ENCODE results near the gene TCFL5. TPM values are rescaled to one million over a fixed set of nuclear protein-coding genes. Genes with fewer than 3 reads are reported as not detected.

Gene TCFL5
- total and polyA plus RNA-seq, 2 donors (not counting 3 experiments of a cell fraction or from before 2014, with no cell fraction given) = 4.4 to 11.1 TPM

DNA sequence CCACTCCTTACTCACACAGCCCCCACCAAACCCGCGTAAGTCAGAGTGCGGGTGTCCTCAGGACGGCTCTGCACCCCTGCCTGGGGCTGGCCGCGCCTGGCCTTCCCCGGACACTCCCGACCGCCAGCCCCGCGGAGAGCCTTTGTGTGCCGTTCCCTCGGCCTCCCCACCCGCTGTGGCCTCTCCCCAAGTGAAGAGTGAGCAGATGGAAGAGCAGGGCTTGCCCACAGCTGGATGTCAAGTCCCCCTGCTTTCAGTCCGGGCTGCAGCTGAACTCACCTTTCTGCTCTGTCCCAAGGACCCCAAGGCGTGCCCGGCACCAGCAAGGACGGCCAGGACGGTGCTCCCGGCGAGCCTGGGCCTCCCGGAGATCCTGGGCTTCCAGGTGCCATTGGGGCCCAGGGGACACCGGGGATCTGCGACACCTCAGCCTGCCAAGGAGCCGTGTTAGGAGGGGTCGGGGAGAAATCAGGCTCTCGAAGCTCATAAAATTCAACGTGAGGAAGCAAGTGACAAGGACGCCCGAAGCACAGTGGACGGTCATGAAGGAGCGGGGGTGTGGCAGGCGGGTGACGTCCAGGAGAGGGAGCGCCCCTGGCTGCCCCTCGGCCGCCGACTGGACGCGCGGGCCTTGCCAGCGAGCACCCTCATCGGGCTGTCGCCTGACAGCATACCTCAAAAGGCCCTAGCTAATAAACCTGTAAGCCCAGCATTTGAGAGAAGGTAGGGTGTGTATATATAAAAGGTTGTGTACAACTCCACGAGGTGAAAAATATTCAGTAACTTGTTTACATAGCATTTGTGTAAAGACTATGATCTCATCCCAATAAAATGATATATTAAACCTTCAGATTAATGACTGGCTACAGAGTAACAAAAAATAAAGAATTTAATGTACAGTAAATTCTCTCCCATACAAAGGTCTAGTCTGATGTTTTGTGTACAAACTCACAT, 21.1 kb downstream of the TCFL5 start:
- FAIRE-seq = no peak
- dilution Hi-C loops (cut with MboI; ENCODE audit: extremely low pct_ligation_motif_present, low sequenced_read_pairs) = no loop called here
- no peaks in the 10 kb centered on the region for H3K4me1 ChIP-seq (ENCODE audit: control insufficient read depth, extremely low read depth, insufficient read depth, low read length)

DNA sequence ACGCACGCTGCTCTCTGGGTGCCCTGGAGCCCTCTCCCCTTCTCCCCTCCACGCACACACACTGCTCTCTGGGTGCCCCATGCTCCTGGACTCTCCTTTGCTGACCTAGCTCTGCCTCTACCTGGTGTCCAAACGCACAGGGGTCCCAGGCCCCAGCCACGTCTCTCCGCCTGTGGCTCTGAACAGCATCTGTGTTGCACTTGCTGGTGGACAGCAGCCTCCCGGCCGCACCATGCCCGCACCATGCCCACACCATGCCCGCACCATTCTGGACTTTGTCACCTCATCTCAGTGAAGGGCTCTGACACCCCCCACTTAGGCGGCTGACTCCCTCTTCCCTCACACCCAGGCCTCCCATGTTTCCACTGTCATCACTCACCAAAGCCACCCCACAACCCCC, 21.8 kb downstream of the TCFL5 start:
- no peak overlapping the region for H3K4me2 ChIP-seq (ENCODE audit: insufficient read depth, low read length)
- POLR2A ChIA-PET = no interaction called here
- no peaks in the 10 kb centered on the region for H3K27me3 ChIP-seq (ENCODE audit: control insufficient read depth in 2 of 2, insufficient read depth in 2 of 2, low read length in 2 of 2)
- H3K4me3 ChIP-seq (replicated peaks in 1 of 3; ENCODE audit: insufficient read depth in 1 of 3, low read depth in 1 of 3, low read length in 3 of 3) = no peak overlapping the region
- intact Hi-C loops (cut with micrococcal nuclease) = no loop called here
- DNase-seq (ENCODE audit: low read depth, low spot score) = no peak
- H3K36me3 ChIP-seq (ENCODE audit: control insufficient read depth in 2 of 2, extremely low read depth in 1 of 2, insufficient read depth in 2 of 2, low read length in 2 of 2) = no peaks in the 10 kb centered on the region
- dilution Hi-C loops (cut with MboI; ENCODE audit: extremely low pct_ligation_motif_present, low sequenced_read_pairs) = no loop called here
- H3K9ac ChIP-seq (replicated peaks; ENCODE audit: extremely low read depth, insufficient read depth, low read length) = no peak overlapping the region
- no peaks in the 10 kb centered on the region for H3K9me3 ChIP-seq (replicated peaks; ENCODE audit: control insufficient read depth, insufficient read depth, low read length)
- H3K27ac ChIP-seq (ENCODE audit: insufficient read depth, low read depth, low read length) = no peak overlapping the region
- no peak overlapping the region for H2AFZ ChIP-seq (ENCODE audit: low read depth, low read length)
- H3K9me1 ChIP-seq (replicated peaks; ENCODE audit: control insufficient read depth, extremely low read depth, insufficient read depth, low read length) = no peaks in the 10 kb centered on the region
- CTCF ChIA-PET = no interaction called here
- BruUV-seq (replicated peaks) = no TSS peak
- TF ChIP-seq GATA2 (IDR thresholded peaks at IDR 0.05; ENCODE audit: insufficient read depth, insufficient read length, low read depth, low read length) (no peak), EZH2 (IDR thresholded peaks at IDR 0.05; ENCODE audit: borderline replicate concordance, low read depth, low read length, severe bottlenecking) (no peak), POLR2AphosphoS5 (IDR thresholded peaks at IDR 0.05; ENCODE audit: insufficient read depth, low read depth, low read length) (no peak), FOS (IDR thresholded peaks at IDR 0.05; ENCODE audit: borderline replicate concordance, insufficient read depth, low read length) (no peak), POLR2A (IDR thresholded peaks at IDR 0.05; ENCODE audit: low read depth, low read length) (no peak), JUN (IDR thresholded peaks at IDR 0.05; ENCODE audit: borderline replicate concordance, insufficient read depth, insufficient read length, low read depth) (no peak), MYC (IDR thresholded peaks at IDR 0.05; ENCODE audit: low read depth, low read length) (no peak)
- TF ChIP-seq, protein P1, sequence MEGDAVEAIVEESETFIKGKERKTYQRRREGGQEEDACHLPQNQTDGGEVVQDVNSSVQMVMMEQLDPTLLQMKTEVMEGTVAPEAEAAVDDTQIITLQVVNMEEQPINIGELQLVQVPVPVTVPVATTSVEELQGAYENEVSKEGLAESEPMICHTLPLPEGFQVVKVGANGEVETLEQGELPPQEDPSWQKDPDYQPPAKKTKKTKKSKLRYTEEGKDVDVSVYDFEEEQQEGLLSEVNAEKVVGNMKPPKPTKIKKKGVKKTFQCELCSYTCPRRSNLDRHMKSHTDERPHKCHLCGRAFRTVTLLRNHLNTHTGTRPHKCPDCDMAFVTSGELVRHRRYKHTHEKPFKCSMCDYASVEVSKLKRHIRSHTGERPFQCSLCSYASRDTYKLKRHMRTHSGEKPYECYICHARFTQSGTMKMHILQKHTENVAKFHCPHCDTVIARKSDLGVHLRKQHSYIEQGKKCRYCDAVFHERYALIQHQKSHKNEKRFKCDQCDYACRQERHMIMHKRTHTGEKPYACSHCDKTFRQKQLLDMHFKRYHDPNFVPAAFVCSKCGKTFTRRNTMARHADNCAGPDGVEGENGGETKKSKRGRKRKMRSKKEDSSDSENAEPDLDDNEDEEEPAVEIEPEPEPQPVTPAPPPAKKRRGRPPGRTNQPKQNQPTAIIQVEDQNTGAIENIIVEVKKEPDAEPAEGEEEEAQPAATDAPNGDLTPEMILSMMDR (IDR thresholded peaks at IDR 0.05; ENCODE audit: extremely low read depth in 1 of 2, insufficient read depth in 1 of 2, low read depth in 1 of 2, low read length in 2 of 2) = no peak
- TF ChIP-seq, protein P2, sequence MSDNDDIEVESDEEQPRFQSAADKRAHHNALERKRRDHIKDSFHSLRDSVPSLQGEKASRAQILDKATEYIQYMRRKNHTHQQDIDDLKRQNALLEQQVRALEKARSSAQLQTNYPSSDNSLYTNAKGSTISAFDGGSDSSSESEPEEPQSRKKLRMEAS (IDR thresholded peaks at IDR 0.05; ENCODE audit: insufficient read depth, insufficient read length) = no peak
- no peaks in the 10 kb centered on the region for H3K79me2 ChIP-seq (ENCODE audit: control insufficient read depth, insufficient read depth, low read length)
- H4K20me1 ChIP-seq (replicated peaks; ENCODE audit: control insufficient read depth, extremely low read depth, insufficient read depth, low read length) = no peaks in the 10 kb centered on the region
- no peak for FAIRE-seq
- H3K4me1 ChIP-seq (ENCODE audit: control insufficient read depth, extremely low read depth, insufficient read depth, low read length) = no peaks in the 10 kb centered on the region

More for the DNA sequence above, 21.1 kb downstream of the TCFL5 start:
- Histone ChIP-seq H3K4me3 (replicated peaks in 1 of 3; ENCODE audit: insufficient read depth in 1 of 3, low read depth in 1 of 3, low read length in 3 of 3) (no peak overlapping the region), H3K9me1 (replicated peaks; ENCODE audit: control insufficient read depth, extremely low read depth, insufficient read depth, low read length) (no peaks in the 10 kb centered on the region), H3K4me2 (ENCODE audit: insufficient read depth, low read length) (no peak overlapping the region), H2AFZ (ENCODE audit: low read depth, low read length) (no peak overlapping the region), H4K20me1 (replicated peaks; ENCODE audit: control insufficient read depth, extremely low read depth, insufficient read depth, low read length) (no peaks in the 10 kb centered on the region), H3K9me3 (replicated peaks; ENCODE audit: control insufficient read depth, insufficient read depth, low read length) (no peaks in the 10 kb centered on the region), H3K27me3 (ENCODE audit: control insufficient read depth in 2 of 2, insufficient read depth in 2 of 2, low read length in 2 of 2) (no peaks in the 10 kb centered on the region), H3K27ac (ENCODE audit: insufficient read depth, low read depth, low read length) (no peak overlapping the region), H3K9ac (replicated peaks; ENCODE audit: extremely low read depth, insufficient read depth, low read length) (no peak overlapping the region), H3K36me3 (ENCODE audit: control insufficient read depth in 2 of 2, extremely low read depth in 1 of 2, insufficient read depth in 2 of 2, low read length in 2 of 2) (no peaks in the 10 kb centered on the region), H3K79me2 (ENCODE audit: control insufficient read depth, insufficient read depth, low read length) (no peaks in the 10 kb centered on the region)
- ChIA-PET POLR2A (no interaction called here), CTCF (no interaction called here)
- intact Hi-C loops (cut with micrococcal nuclease) = no loop called here
- DNase-seq (ENCODE audit: low read depth, low spot score) = no peak
- BruUV-seq (replicated peaks) = no TSS peak
- TF ChIP-seq GATA2 (IDR thresholded peaks at IDR 0.05; ENCODE audit: insufficient read depth, insufficient read length, low read depth, low read length) (no peak), FOS (IDR thresholded peaks at IDR 0.05; ENCODE audit: borderline replicate concordance, insufficient read depth, low read length) (no peak)

All from endothelial cell of umbilical vein (primary cell).